ENCODE results near the gene MICU1. TPM values are rescaled to one million over a fixed set of nuclear protein-coding genes. Genes with fewer than 3 reads are reported as not detected.

Gene MICU1
- total and polyA plus RNA-seq, 2 of the 13 experiments (the other 11 are each of a cell fraction or from before 2014, with no cell fraction given) = 32.5 to 56.1 TPM

DNA sequence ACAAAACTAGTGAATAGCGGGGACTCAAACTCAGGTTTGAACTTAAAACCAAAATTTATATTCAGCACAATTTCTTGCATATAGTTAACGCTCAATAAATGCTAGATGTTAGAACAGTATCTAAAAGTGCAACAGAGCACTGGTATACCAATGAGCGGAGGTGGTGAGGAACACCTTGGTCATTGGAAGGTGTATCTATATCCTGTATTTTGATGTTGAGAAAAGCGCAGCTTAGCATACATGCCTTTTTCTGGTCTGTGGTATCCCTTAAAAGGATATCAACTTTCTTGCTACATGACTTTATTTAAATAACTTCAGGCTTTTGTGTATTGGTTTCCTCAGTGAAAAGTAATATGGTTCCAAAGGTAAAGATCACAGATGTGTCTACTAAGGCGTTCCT lies 237.8 kb downstream of the MICU1 start:
- no peak for TF ChIP-seq ZNF577 (CRISPR knock-in tag; IDR thresholded peaks at IDR 0.05; ENCODE audit: borderline replicate concordance, low read depth)
- TF ChIP-seq MED1 (CRISPR knock-in tag; IDR thresholded peaks at IDR 0.05) = no peak
- TF ChIP-seq ZNF530 (CRISPR knock-in tag; IDR thresholded peaks at IDR 0.05; ENCODE audit: low read depth) = no peak
- no peak for TF ChIP-seq SP140L (CRISPR knock-in tag; IDR thresholded peaks at IDR 0.05; ENCODE audit: borderline replicate concordance)
- TF ChIP-seq, protein P1, sequence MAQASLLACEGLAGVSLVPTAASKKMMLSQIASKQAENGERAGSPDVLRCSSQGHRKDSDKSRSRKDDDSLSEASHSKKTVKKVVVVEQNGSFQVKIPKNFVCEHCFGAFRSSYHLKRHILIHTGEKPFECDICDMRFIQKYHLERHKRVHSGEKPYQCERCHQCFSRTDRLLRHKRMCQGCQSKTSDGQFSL (CRISPR knock-in tag; IDR thresholded peaks at IDR 0.05) = no peak
- no peak for TF ChIP-seq ZNF7 (CRISPR knock-in tag; IDR thresholded peaks at IDR 0.05)
- no peak for TF ChIP-seq RBM39 (IDR thresholded peaks at IDR 0.05; ENCODE audit: low read depth, low read length, poor library complexity, severe bottlenecking)
- TF ChIP-seq SPEN (CRISPR knock-in tag; IDR thresholded peaks at IDR 0.05; ENCODE audit: low read depth) = no peak
- no peak for TF ChIP-seq ATF7-NPFF (CRISPR knock-in tag; IDR thresholded peaks at IDR 0.05; ENCODE audit: low read depth)
- no peak for TF ChIP-seq EP300 (IDR thresholded peaks at IDR 0.05; ENCODE audit: low read depth in 2 of 2, low read length in 2 of 2)
- no peak for TF ChIP-seq EP300 (CRISPR knock-in tag; IDR thresholded peaks at IDR 0.05; ENCODE audit: borderline replicate concordance)
- no peak for TF ChIP-seq GFI1 (CRISPR knock-in tag; IDR thresholded peaks at IDR 0.05; ENCODE audit: borderline replicate concordance)
- TF ChIP-seq YY1 (IDR thresholded peaks at IDR 0.05; ENCODE audit: insufficient read depth, insufficient replicate concordance, low read depth, low read length) = no peak
- TF ChIP-seq MBD4 (IDR thresholded peaks at IDR 0.05; ENCODE audit: borderline replicate concordance, low read length) = no peak
- TF ChIP-seq SP5 (CRISPR knock-in tag; IDR thresholded peaks at IDR 0.05; ENCODE audit: borderline replicate concordance, low read depth) = no peak
- TF ChIP-seq SKI (IDR thresholded peaks at IDR 0.05; ENCODE audit: partially characterized antibody) = no peak
- no peaks in the 10 kb centered on the region for H3K9me3 ChIP-seq (ENCODE audit: low read length)
- WGBS (ENCODE audit: low lambda C conversion rate) = 94% methylated on average over 5 of the region's 5 CpGs
- FAIRE-seq (no peak), DNase-seq (ENCODE audit: low spot score) (no peak), ATAC-seq (no peak)
- H3K4me1 ChIP-seq (ENCODE audit: insufficient read depth, low read length) = no peaks in the 10 kb centered on the region
- in situ Hi-C loops (cut with HindIII; ENCODE audit: extremely low pct_ligation_motif_present, low pct_unique_long_range_greater_than_20kb) (no loop called here), intact Hi-C loops (cut with micrococcal nuclease; ENCODE audit: unreplicated experiment) (no loop called here)
- no TSS peak for BruUV-seq (replicated peaks)
- ChIA-PET CTCF (ENCODE audit: low intra/inter-chr PET ratio, low total read pairs) (no interaction called here), POLR2A (no interaction called here)
- H3K36me3 ChIP-seq (replicated peaks in 1 of 2; ENCODE audit: control insufficient read depth in 1 of 2, insufficient read depth in 2 of 2, low read length in 2 of 2) = peaks cover 5 to 14% of the 10 kb centered on the region in 2 experiments; a peak in 1 of 5 replicates
- H3K9ac ChIP-seq (ENCODE audit: insufficient read depth, low read depth, low read length) = no peak overlapping the region
- no peaks in the 10 kb centered on the region for H3K27me3 ChIP-seq (ENCODE audit: control insufficient read depth in 1 of 2, insufficient read depth in 2 of 2, low read length in 2 of 2)
- H2AFZ ChIP-seq (ENCODE audit: low read length) = no peak overlapping the region
- H4K20me1 ChIP-seq (ENCODE audit: insufficient read depth, low read length) = no peaks in the 10 kb centered on the region
- H3K4me3 ChIP-seq (replicated peaks in 1 of 3; ENCODE audit: insufficient read depth in 1 of 3, low read depth in 2 of 3, low read length in 3 of 3) = no peak overlapping the region
- no peaks in the 10 kb centered on the region for H3K79me2 ChIP-seq (ENCODE audit: insufficient read depth, low read length)
- no peak overlapping the region for H3K4me2 ChIP-seq (ENCODE audit: low read depth, low read length)
- H3K27ac ChIP-seq (ENCODE audit: extremely low read length, insufficient read depth, low read length) = no peak overlapping the region

Measured in HepG2 (cell line).